Right lobe of liver (tissue), 6 donors: Measurements from ENCODE around the gene CALY. TPM values are rescaled to one million over a fixed set of nuclear protein-coding genes. Genes with fewer than 3 reads are reported as not detected.
"Not testable (repeated sequence)": the region's sequence is repeated elsewhere in the genome, so short reads cannot be mapped to it uniquely, and the experiment has no call there.

Experiments used
- ATAC-seq, 4 donors: fragments of 200-7000 bp; cut with Tn5 transposase; one replicate each; pipeline ENCODE4 v1.9.1; 2020; ENCODE audit warnings: mild to moderate bottlenecking in 4 of 4, moderate library complexity in 4 of 4
- DNase-seq, 3 donors: peaks; one replicate each; pipeline ENCODE4 v3.0.0-alpha.2; 2020
- H3K27ac ChIP-seq, 3 donors: fragments of 200-600 bp; one replicate each; pipeline ENCODE4 v1.8.0; 2022
- H3K27me3 ChIP-seq, 2 donors: fragments of 200-600 bp; one replicate each; pipeline ENCODE4 v1.8.0; 2022
- H3K36me3 ChIP-seq, 4 donors: fragments of 200-600 bp; sonication (generic) in 1 of 4; one replicate each; pipeline versions ENCODE4 v1.5.1 to v1.8.0; 2017 to 2022; ENCODE audit warnings: control low read depth in 1 of 4
- H3K4me1 ChIP-seq, 4 donors: fragments of 200-600 bp; sonication (generic) in 1 of 4; one replicate each; pipeline versions ENCODE4 v1.5.1 to v1.8.0; 2017 to 2022; ENCODE audit warnings: control low read depth in 1 of 4
- H3K4me3 ChIP-seq, 3 donors: fragments of 200-600 bp; one replicate each; pipeline ENCODE4 v1.8.0; 2022
- H3K9me3 ChIP-seq, 4 donors: fragments of 200-600 bp; sonication (generic) in 1 of 4; one replicate each; pipeline versions ENCODE4 v1.5.1 to v1.8.0; 2017 to 2022; ENCODE audit warnings: control low read depth in 1 of 4
- CTCF ChIP-seq, 4 donors: fragments of 200-600 bp in 3 of 4; fragments of 450-650 bp in 1 of 4; IDR thresholded peaks; one replicate each; pipeline versions ENCODE4 v1.5.1 to v1.8.0; 2016 to 2022; ENCODE audit warnings: antibody characterized with exemption in 4 of 4, mild to moderate bottlenecking in 2 of 4
- POLR2A ChIP-seq: fragments of 450-650 bp; IDR thresholded peaks from one replicate; pipeline ENCODE4 v1.6.1; 2017; ENCODE audit warnings: antibody characterized with exemption, mild to moderate bottlenecking
- WGBS: methylation state at CpG from one replicate; pipeline ENCODE4 v1.1.6; 2018; ENCODE audit warnings: low coverage, low lambda C conversion rate; ENCODE audit not compliant: insufficient coverage; ENCODE audit errors: missing lambda C conversion rate; 5-methylcytosine and 5-hydroxymethylcytosine counted together
- intact Hi-C, 2 donors: fragments of 100-400 bp; cut with DNase I; formaldehyde crosslinking; loops; one replicate each; pipeline versions ENCODE4 v1.11.2 to v1.14.1; 2022
- total RNA-seq, 6 experiments: library from RNA; depleted of rRNA in 2 of 6; stranded (reverse); fragments of >200 nt in 2 of 6; fragmentation: NEBNext Ultra II Directional in 3 of 6; extraction: Animal tissue kit (Norgen Biotek cat#: 25700) in 3 of 6; gene quantifications; one replicate each; pipeline versions ENCODE4 v1.1.0 to v1.2.4, GENCODE V29; 2016 to 2023
- donor health status: DM: no; HTN: yes; CAD: no.
- donor health status: DM: no; HTN: no; CAD: no.
- donor health status: DM: no; HTN: no; CAD: no.
- donor health status: DM: no; HTN: yes; CAD: no.
- donor health status: DM: no; HTN: yes; CAD: no.

The CALY gene
- total RNA-seq, 6 experiments from 2014 or later = not detected

- Histone ChIP-seq H3K4me3 (peak overlapping the region; percentile 65 to 92 (median 77)), H3K27me3 (no peaks in the 10 kb centered on the region), H3K36me3 (no peaks in the 10 kb centered on the region), H3K4me1 (peaks cover 0 to 23% (median 7%) of the 10 kb centered on the region in 4 donors), H3K9me3 (no peaks in the 10 kb centered on the region), H3K27ac (peak overlapping the region; percentile 66 to 90 (median 86))
- WGBS = 30% methylated on average over 2 of the region's 20 CpGs
- ATAC-seq = no peak
- DNase-seq = peak in 2 of 3 donors; percentile 35 to 49
- TF ChIP-seq CTCF (IDR thresholded peaks at IDR 0.05) (no peak), POLR2A (no peak)
- intact Hi-C loops = loop anchor here in 1 of 2 donors (10.0 kb wide), 1 partner anchor 53 kb away; no protein-coding TSS in a partner anchor
These were observed 41.1 kb upstream of the CALY start for GRCh38 chr10:133377818-133378250.

DNA sequence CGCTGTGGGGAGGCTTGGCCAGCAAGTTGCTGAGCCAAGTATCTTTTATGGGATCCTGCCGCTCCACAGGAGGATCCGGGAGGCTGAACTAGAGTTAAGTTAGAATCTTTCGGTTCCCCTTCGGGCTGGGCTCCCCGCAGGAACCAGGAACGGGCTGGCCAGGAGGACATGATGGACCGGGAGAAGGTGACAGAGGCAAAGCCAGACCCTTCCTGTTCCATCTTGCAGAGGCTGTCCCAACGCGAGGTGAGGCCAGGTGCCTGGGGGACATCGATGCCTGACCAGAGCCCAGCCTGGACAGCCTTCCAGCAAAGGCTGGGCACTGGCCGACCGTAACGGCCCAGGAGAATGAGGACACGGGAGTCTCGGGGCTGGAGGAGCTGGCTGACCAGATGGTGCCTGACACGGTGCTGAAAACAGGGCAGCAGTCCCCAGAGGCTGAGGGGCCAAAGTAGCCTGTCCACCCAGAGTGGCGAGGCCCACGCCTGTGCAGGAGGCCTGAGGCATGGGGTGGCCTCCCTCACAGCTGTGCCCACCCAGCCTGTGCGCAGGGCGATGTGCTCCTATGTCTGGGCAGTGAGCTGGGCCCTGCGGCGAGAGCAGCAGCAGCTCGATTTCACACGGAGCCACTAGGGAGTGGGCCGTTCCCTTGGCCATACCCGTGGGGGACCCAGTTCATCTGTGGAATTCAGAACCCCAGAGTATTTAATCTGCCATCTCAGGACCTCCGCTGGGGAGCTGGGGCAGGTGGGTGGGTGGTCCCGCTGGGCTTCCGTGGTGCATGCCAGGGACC, 40.5 kb upstream of the CALY start:
- no peaks in the 10 kb centered on the region for H3K27me3 ChIP-seq
- no peak overlapping the region for H3K27ac ChIP-seq
- no peaks in the 10 kb centered on the region for H3K9me3 ChIP-seq
- no peak for TF ChIP-seq POLR2A
- no peak for TF ChIP-seq CTCF (IDR thresholded peaks at IDR 0.05)
- H3K4me3 ChIP-seq = no peak overlapping the region
- H3K4me1 ChIP-seq = peaks cover 0 to 23% (median 8%) of the 10 kb centered on the region in 4 donors
- intact Hi-C loops = loop anchor here in 1 of 2 donors (10.0 kb wide), 1 partner anchor 52 kb away; no protein-coding TSS in a partner anchor
- peak in 2 of 3 donors; percentile 27 to 49 for DNase-seq
- ATAC-seq = no peak
- WGBS = no CpG with 5 or more reads among the region's 30 CpGs
- no peaks in the 10 kb centered on the region for H3K36me3 ChIP-seq

DNA sequence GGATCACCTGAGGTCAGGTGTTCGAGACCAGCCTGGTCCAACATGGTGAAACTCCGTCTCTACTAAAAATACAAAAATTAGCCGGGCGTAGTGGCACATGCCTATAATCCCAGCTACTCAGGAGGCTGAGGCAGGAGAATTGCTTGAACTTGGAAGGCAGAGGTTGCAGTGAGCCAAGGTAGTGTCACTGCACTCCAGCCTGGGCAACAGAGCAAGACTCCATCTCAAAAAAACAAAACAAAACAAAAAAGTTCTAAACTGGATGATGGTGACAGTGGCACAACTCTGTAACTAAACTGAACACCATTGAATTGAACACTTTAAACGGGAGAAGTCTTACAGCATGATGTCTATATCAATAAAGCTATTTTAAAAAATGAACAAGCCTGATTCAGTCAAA, 39.5 kb upstream of the CALY start:
- intact Hi-C loops = loop anchor here in 1 of 2 donors (10.0 kb wide), 1 partner anchor 51 kb away; no protein-coding TSS in a partner anchor

DNA sequence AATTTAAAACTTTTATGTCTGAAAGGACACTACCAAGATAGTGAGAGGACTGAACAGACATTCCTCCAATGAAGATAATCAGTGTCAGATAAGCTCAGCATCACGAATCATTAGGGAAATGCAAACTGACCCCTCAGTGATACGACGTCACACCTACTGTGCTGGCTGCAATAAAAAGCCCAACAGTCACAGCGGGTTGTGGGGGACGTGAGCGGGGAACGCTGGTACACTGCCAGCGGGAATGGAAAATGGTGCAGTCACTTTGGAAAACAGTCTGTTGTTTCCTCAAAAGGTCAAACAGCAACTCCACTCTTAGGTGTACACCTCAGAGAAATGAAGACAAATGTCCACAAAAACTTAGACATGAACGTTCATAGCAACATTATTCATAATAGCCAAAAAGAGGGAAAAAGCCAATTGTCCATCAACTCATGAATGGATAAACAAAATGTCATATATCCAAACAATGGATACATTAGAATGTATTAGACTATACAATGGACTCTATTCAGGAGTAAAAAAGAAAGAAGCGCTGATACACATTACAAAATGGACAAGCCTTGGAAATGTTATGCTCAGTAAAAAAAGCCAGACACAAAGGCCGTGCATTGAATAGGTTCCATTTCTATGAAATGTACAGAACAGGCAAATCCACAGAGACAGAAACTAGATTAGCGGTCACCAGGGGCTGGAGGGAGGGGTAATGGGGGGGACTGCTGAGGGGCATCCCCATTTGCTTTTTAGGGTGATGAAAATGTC, 38.8 kb upstream of the CALY start:
- peaks cover 0 to 11% (median 4%) of the 10 kb centered on the region in 4 donors for H3K36me3 ChIP-seq
- H3K27me3 ChIP-seq = no peaks in the 10 kb centered on the region
- intact Hi-C loops = loop anchor here in 1 of 2 donors (10.0 kb wide), 1 partner anchor 51 kb away; no protein-coding TSS in a partner anchor
- ATAC-seq (no peak), DNase-seq (no peak)
- no peak overlapping the region for H3K4me3 ChIP-seq
- TF ChIP-seq POLR2A (no peak), CTCF (IDR thresholded peaks at IDR 0.05) (no peak)
- H3K4me1 ChIP-seq = peaks cover 0 to 29% (median 11%) of the 10 kb centered on the region in 4 donors
- no peak overlapping the region for H3K27ac ChIP-seq
- 84% methylated on average over 10 of the region's 12 CpGs for WGBS
- H3K9me3 ChIP-seq = no peaks in the 10 kb centered on the region

More for the DNA sequence above, 39.5 kb upstream of the CALY start:
- H3K4me1 ChIP-seq = peaks cover 0 to 26% (median 11%) of the 10 kb centered on the region in 4 donors
- ATAC-seq, DNase-seq, H3K36me3 ChIP-seq, H3K27ac ChIP-seq, H3K4me3 ChIP-seq, H3K27me3 ChIP-seq, H3K9me3 ChIP-seq: not testable (repeated sequence)
- WGBS = 95% methylated on average over 3 of the region's 5 CpGs
